Spinal cord (tissue), 10 donors: Measurements from ENCODE around the gene WDR6. TPM values are rescaled to one million over a fixed set of nuclear protein-coding genes. Genes with fewer than 3 reads are reported as not detected.
"Not testable (repeated sequence)": the region's sequence is repeated elsewhere in the genome, so short reads cannot be mapped to it uniquely, and the experiment has no call there.

Experiments used
- DNase-seq, 6 donors: peaks; one replicate each; pipeline versions ENCODE4 v3.0.0 to v3.0.0-alpha.2; 2013 to 2015; ENCODE audit warnings: low spot score in 6 of 6, low read depth in 4 of 6
- H3K27ac ChIP-seq: one replicate; pipeline ENCODE4 v1.5.1; 2013; ENCODE audit warnings: low read depth, low read length, control low read depth
- H3K27me3 ChIP-seq: one replicate; pipeline ENCODE4 v1.6.1; 2013; ENCODE audit warnings: low read length; ENCODE audit not compliant: control insufficient read depth, insufficient read depth
- H3K36me3 ChIP-seq: one replicate; pipeline ENCODE4 v1.6.1; 2013; ENCODE audit warnings: low read length; ENCODE audit not compliant: control insufficient read depth, insufficient read depth
- H3K4me1 ChIP-seq: one replicate; pipeline ENCODE4 v1.6.1; 2013; ENCODE audit warnings: low read length; ENCODE audit not compliant: control insufficient read depth, insufficient read depth
- H3K4me3 ChIP-seq: one replicate; pipeline ENCODE4 v1.5.1; 2013; ENCODE audit warnings: low read depth, low read length, control low read depth
- H3K9me3 ChIP-seq: one replicate; pipeline ENCODE4 v1.6.1; 2013; ENCODE audit warnings: low read length; ENCODE audit not compliant: control insufficient read depth, insufficient read depth
- WGBS: methylation state at CpG from one replicate; pipeline ENCODE4 v1.1.5; 2013; ENCODE audit warnings: missing lambda C conversion rate; ENCODE audit not compliant: insufficient coverage; 5-methylcytosine and 5-hydroxymethylcytosine counted together
- polyA plus RNA-seq, 2 donors: library from polyadenylated mRNA; unstranded; fragments of 120-200 nt; gene quantifications; one replicate each; pipeline ENCODE4 v1.2.1, GENCODE V29; 2013; ENCODE audit not compliant: insufficient read length in 2 of 2
- total RNA-seq, 2 donors: library from RNA; depleted of rRNA in 1 of 2; stranded (reverse); fragments of 120-200 nt in 1 of 2; fragments of >200 nt in 1 of 2; gene quantifications; one replicate each; pipeline versions ENCODE4 v1.2.3 to v1.2.4, GENCODE V29; 2013 to 2014
- donor health status: healthy.

Gene WDR6
- total and polyA plus RNA-seq, 4 donors, result 81.7 to 241 (median 193) TPM

GRCh38 chr3:49001155-49001554 is 6.0 kb upstream of the WDR6 start:
- Histone ChIP-seq H3K27ac (no peak overlapping the region), H3K36me3 (peaks cover 57% of the 10 kb centered on the region), H3K4me1 (peaks cover 31% of the 10 kb centered on the region), H3K27me3 (no peaks in the 10 kb centered on the region), H3K4me3 (no peak overlapping the region), H3K9me3 (no peaks in the 10 kb centered on the region)
- WGBS, result 91% methylated on average over 5 of the region's 6 CpGs
- DNase-seq, result no peak

GRCh38 chr3:49004352-49005302 is 2.6 kb upstream of the WDR6 start:
- Histone ChIP-seq H3K9me3 (no peaks in the 10 kb centered on the region), H3K36me3 (peaks cover 33% of the 10 kb centered on the region), H3K4me1 (peaks cover 31% of the 10 kb centered on the region), H3K27me3 (no peaks in the 10 kb centered on the region), H3K4me3 (no peak overlapping the region), H3K27ac (no peak overlapping the region)
- 89% methylated on average over 14 of the region's 16 CpGs for WGBS
- DNase-seq, result no peak

GRCh38 chr3:49005303-49005680 is 1.9 kb upstream of the WDR6 start:
- 94% methylated on average over 3 of the region's 3 CpGs for WGBS
- H3K9me3 ChIP-seq, result no peaks in the 10 kb centered on the region
- H3K27me3 ChIP-seq, result no peaks in the 10 kb centered on the region
- no peak overlapping the region for H3K4me3 ChIP-seq
- no peak for DNase-seq
- H3K27ac ChIP-seq, result no peak overlapping the region
- peaks cover 35% of the 10 kb centered on the region for H3K36me3 ChIP-seq
- peaks cover 31% of the 10 kb centered on the region for H3K4me1 ChIP-seq

GRCh38 chr3:49005998-49006397 is 1.2 kb upstream of the WDR6 start:
- 95% methylated on average over 5 of the region's 5 CpGs for WGBS
- DNase-seq, result no peak
- Histone ChIP-seq H3K9me3 (no peaks in the 10 kb centered on the region), H3K4me1 (peaks cover 31% of the 10 kb centered on the region), H3K4me3 (peak overlapping the region; percentile 99), H3K27ac (peak overlapping the region; percentile 99), H3K27me3 (no peaks in the 10 kb centered on the region), H3K36me3 (peaks cover 33% of the 10 kb centered on the region)

GRCh38 chr3:49006408-49007067 is 653 bp upstream of the WDR6 start:
- peak overlapping the region; percentile 99 for H3K27ac ChIP-seq
- peaks cover 31% of the 10 kb centered on the region for H3K4me1 ChIP-seq
- H3K9me3 ChIP-seq, result no peaks in the 10 kb centered on the region
- H3K4me3 ChIP-seq, result peak overlapping the region; percentile 99
- peaks cover 34% of the 10 kb centered on the region for H3K36me3 ChIP-seq
- under 1% methylated on average over 26 of the region's 32 CpGs for WGBS
- DNase-seq, result peak in 2 of 6 donors; percentile 67 to 69
- H3K27me3 ChIP-seq, result no peaks in the 10 kb centered on the region

GRCh38 chr3:49007771-49008528 is 759 bp downstream of the WDR6 start:
- peak in 2 of 6 donors; percentile 88 to 92 for DNase-seq
- peaks cover 31% of the 10 kb centered on the region for H3K4me1 ChIP-seq
- H3K4me3 ChIP-seq, result peak overlapping the region; percentile 99
- WGBS, result 14% methylated on average over 37 of the region's 41 CpGs
- H3K9me3 ChIP-seq, result no peaks in the 10 kb centered on the region
- H3K27ac ChIP-seq, result peak overlapping the region; percentile 99
- H3K27me3 ChIP-seq, result no peaks in the 10 kb centered on the region
- H3K36me3 ChIP-seq, result peaks cover 34% of the 10 kb centered on the region

- H3K4me3 ChIP-seq, result peak overlapping the region; percentile 99
- WGBS, result 73% methylated on average over 4 of the region's 5 CpGs
These were observed 1.4 kb downstream of the WDR6 start for GRCh38 chr3:49008627-49009026.

GRCh38 chr3:49009396-49009795 is 2.2 kb downstream of the WDR6 start:
- Histone ChIP-seq H3K36me3 (peaks cover 48% of the 10 kb centered on the region), H3K27ac (no peak overlapping the region), H3K9me3 (no peaks in the 10 kb centered on the region), H3K27me3 (no peaks in the 10 kb centered on the region), H3K4me3 (no peak overlapping the region), H3K4me1 (peaks cover 37% of the 10 kb centered on the region)
- no peak for DNase-seq
- WGBS, result no CpG with 5 or more reads among the region's 3 CpGs

More at GRCh38 chr3:49008627-49009026, 1.4 kb downstream of the WDR6 start:
- not testable (repeated sequence) for H3K9me3 ChIP-seq, H3K27me3 ChIP-seq, DNase-seq
- Histone ChIP-seq H3K27ac (peak overlapping the region; percentile 99), H3K4me1 (peaks cover 34% of the 10 kb centered on the region), H3K36me3 (peaks cover 41% of the 10 kb centered on the region)

GRCh38 chr3:49012441-49013017 is 5.3 kb downstream of the WDR6 start:
- H3K4me3 ChIP-seq, result no peak overlapping the region
- H3K27me3 ChIP-seq, result no peaks in the 10 kb centered on the region
- WGBS, result 92% methylated on average over 17 of the region's 17 CpGs
- H3K9me3 ChIP-seq, result no peaks in the 10 kb centered on the region
- peaks cover 64% of the 10 kb centered on the region for H3K36me3 ChIP-seq
- DNase-seq, result no peak
- H3K27ac ChIP-seq, result no peak overlapping the region
- peaks cover 33% of the 10 kb centered on the region for H3K4me1 ChIP-seq
